Mesendoderm (in vitro differentiated cells): ENCODE measurements around the gene LTK. TPM values are rescaled to one million over a fixed set of nuclear protein-coding genes. Genes with fewer than 3 reads are reported as not detected.
A peak's percentile ranks its signal among the peaks of the same experiment; 100 is the strongest.

Source experiments
- DNase-seq: peaks from one replicate; pipeline ENCODE4 v3.0.0; 2013
- H2AK5ac ChIP-seq: 2 replicates; pipeline ENCODE4 v1.6.1; 2013; ENCODE audit warnings: low read length, inconsistent platforms
- H2BK120ac ChIP-seq: 2 replicates; pipeline ENCODE4 v1.6.1; 2013; ENCODE audit warnings: low read depth, mild to moderate bottlenecking, low read length, moderate library complexity, mixed read lengths
- H2BK15ac ChIP-seq: replicated peaks from 2 replicates; pipeline ENCODE4 v1.6.1; 2013; ENCODE audit warnings: low read depth, mild to moderate bottlenecking, moderate library complexity
- H2BK5ac ChIP-seq: 2 replicates; pipeline ENCODE4 v1.6.1; 2013; ENCODE audit warnings: low read length, inconsistent platforms
- H3K18ac ChIP-seq: 2 replicates; pipeline ENCODE4 v1.6.1; 2013; ENCODE audit warnings: mild to moderate bottlenecking, low read length, mixed read lengths
- H3K23ac ChIP-seq: one replicate; pipeline ENCODE4 v1.6.1; 2013; ENCODE audit warnings: low read length
- H3K27ac ChIP-seq: 2 replicates; pipeline ENCODE4 v1.5.1; 2013; ENCODE audit warnings: low read depth, mild to moderate bottlenecking, inconsistent platforms, low read length, moderate library complexity
- H3K27me3 ChIP-seq: 2 replicates; pipeline ENCODE4 v1.6.1; 2013; ENCODE audit warnings: low read length, control low read depth, mild to moderate bottlenecking, inconsistent platforms; ENCODE audit not compliant: insufficient read depth, poor library complexity
- H3K36me3 ChIP-seq: 2 replicates; pipeline ENCODE4 v1.6.1; 2013; ENCODE audit warnings: low read length, inconsistent platforms; ENCODE audit not compliant: control insufficient read depth, insufficient read depth
- H3K4ac ChIP-seq: one replicate; pipeline ENCODE4 v1.6.1; 2013; ENCODE audit warnings: low read depth, mild to moderate bottlenecking, low read length, moderate library complexity
- H3K4me1 ChIP-seq: 2 replicates; pipeline ENCODE4 v1.6.1; 2013; ENCODE audit warnings: low read depth, low read length, inconsistent platforms; ENCODE audit not compliant: control insufficient read depth
- H3K4me2 ChIP-seq: 2 replicates; pipeline ENCODE4 v1.6.1; 2013; ENCODE audit warnings: low read length
- H3K4me3 ChIP-seq: 2 replicates; pipeline ENCODE4 v1.5.1; 2013; ENCODE audit warnings: mild to moderate bottlenecking, low read length
- H3K56ac ChIP-seq: one replicate; pipeline ENCODE4 v1.6.1; 2013; ENCODE audit warnings: low read length
- H3K79me1 ChIP-seq: 2 replicates; pipeline ENCODE4 v1.6.1; 2013; ENCODE audit warnings: low read length, inconsistent platforms
- H3K79me2 ChIP-seq: 2 replicates; pipeline ENCODE4 v1.6.1; 2013; ENCODE audit warnings: mild to moderate bottlenecking, low read length; ENCODE audit not compliant: control insufficient read depth, insufficient read depth
- H3K9ac ChIP-seq: 2 replicates; pipeline ENCODE4 v1.6.1; 2013; ENCODE audit warnings: low read length, inconsistent platforms
- H4K5ac ChIP-seq: one replicate; pipeline ENCODE4 v1.6.1; 2013; ENCODE audit warnings: low read length
- H4K8ac ChIP-seq: one replicate; pipeline ENCODE4 v1.6.1; 2013; ENCODE audit warnings: low read depth, mild to moderate bottlenecking, control low read depth, low read length, moderate library complexity
- WGBS: extraction: QIAGEN DNeasy Blood & Tissue Kit; methylation state at CpG from one replicate; pipeline ENCODE4 v1.1.7; 2013; ENCODE audit warnings: low lambda C conversion rate, missing lambda C conversion rate; ENCODE audit not compliant: insufficient coverage; ENCODE audit errors: extremely low coverage; 5-methylcytosine and 5-hydroxymethylcytosine counted together
- polyA plus RNA-seq, 2 experiments: library from polyadenylated mRNA; stranded (reverse); fragments of 200-250 nt; gene quantifications; one replicate each; pipeline ENCODE4 v1.2.3, GENCODE V29; 2013

LTK gene
- 0.15 TPM for polyA plus RNA-seq (2013, experiment 1 of 2)
- 0.14 TPM for polyA plus RNA-seq (2013, experiment 2 of 2)

DNA sequence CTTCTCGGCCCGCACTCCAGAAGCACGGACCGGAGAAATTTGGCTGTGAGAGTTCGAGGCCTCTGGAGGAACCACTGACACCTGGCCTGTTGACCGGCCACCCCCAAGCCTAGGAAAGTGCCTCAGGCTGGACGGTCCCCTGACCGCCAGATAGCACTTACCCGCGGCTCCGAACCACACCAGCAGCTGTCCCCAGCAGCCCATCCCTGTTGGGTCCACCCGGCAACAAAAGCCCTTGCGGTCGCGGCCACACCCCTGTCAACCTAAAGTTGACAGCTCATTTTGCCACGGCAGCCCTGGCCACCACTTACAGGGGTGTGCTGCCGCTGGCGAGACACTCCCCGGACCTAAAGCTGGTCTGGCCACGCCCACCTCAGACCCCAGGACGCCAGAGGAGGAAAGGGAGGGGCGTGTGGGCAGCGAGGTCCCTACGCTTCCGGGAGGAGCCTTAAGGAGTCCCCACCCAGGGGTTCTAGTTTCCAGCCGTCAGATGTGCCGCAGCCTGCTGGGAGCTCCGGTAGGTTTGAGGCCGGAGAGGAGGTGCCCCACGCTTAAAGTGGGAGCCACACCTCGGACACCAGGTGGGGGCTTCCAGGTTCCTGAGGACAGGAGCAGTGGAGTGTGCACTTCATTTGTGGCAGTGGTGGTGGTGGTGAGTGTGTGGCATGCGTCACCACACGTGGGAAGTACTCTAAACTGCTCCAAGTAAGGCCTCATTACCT is at the start of gene LTK:
Gene LTK, minus strand, starts transcription at position 322 of the 722 bp plus-strand sequence. Its CDS starts 118 bp downstream, at position 204.
- WGBS: no CpG with 5 or more reads among the region's 33 CpGs
- H3K18ac ChIP-seq: no peak within 1 kb of the TSS
- no peak within 1 kb of the TSS for H2BK120ac ChIP-seq
- no peak within 1 kb of the TSS for H3K27ac ChIP-seq
- H3K4me2 ChIP-seq: peak within 1 kb of the TSS; percentile 83
- peak within 1 kb of the TSS; percentile 3 for H3K4me3 ChIP-seq
- no peaks in the 10 kb centered on the region for H3K79me2 ChIP-seq
- no peaks in the 10 kb centered on the region for H3K79me1 ChIP-seq
- H3K36me3 ChIP-seq: no peaks in the 10 kb centered on the region
- no peak within 1 kb of the TSS for H2AK5ac ChIP-seq
- no peak within 1 kb of the TSS for H2BK15ac ChIP-seq
- no peak within 1 kb of the TSS for H2BK5ac ChIP-seq
- no peak within 1 kb of the TSS for H4K5ac ChIP-seq
- peak within 1 kb of the TSS; percentile 38 for H3K56ac ChIP-seq
- H4K8ac ChIP-seq: no peak within 1 kb of the TSS
- DNase-seq: peak; percentile 67
- H3K23ac ChIP-seq: peak within 1 kb of the TSS; percentile 29
- H3K9ac ChIP-seq: peak within 1 kb of the TSS; percentile 2
- H3K4me1 ChIP-seq: no peaks in the 10 kb centered on the region
- H3K27me3 ChIP-seq: peaks cover 26% of the 10 kb centered on the region
- H3K4ac ChIP-seq: no peak within 1 kb of the TSS

- peaks cover 52% of the 10 kb centered on the region for H3K4me1 ChIP-seq
- WGBS: no CpG with 5 or more reads among the region's 4 CpGs
Observed at GRCh38 chr15:41562784-41563198, 49.2 kb upstream of the LTK start.

GRCh38 chr15:41562244-41562643 is 48.6 kb upstream of the LTK start:
- peaks cover 47% of the 10 kb centered on the region for H3K4me1 ChIP-seq
- H3K27me3 ChIP-seq: no peaks in the 10 kb centered on the region
- H4K5ac ChIP-seq: no peak overlapping the region
- no peak overlapping the region for H3K4me2 ChIP-seq
- H2BK15ac ChIP-seq: no peak overlapping the region
- no peak overlapping the region for H2BK120ac ChIP-seq
- H3K36me3 ChIP-seq: peaks cover 5% of the 10 kb centered on the region
- H3K4me3 ChIP-seq: no peak overlapping the region
- H3K79me1 ChIP-seq: peaks cover 28% of the 10 kb centered on the region
- H3K18ac ChIP-seq: no peak overlapping the region
- H3K56ac ChIP-seq: peak overlapping the region; percentile 70
- no peak overlapping the region for H2AK5ac ChIP-seq
- peaks cover 19% of the 10 kb centered on the region for H3K79me2 ChIP-seq
- peak overlapping the region; percentile 45 for H3K27ac ChIP-seq
- no peak overlapping the region for H3K23ac ChIP-seq
- DNase-seq: no peak
- H3K9ac ChIP-seq: peak overlapping the region; percentile 36
- no peak overlapping the region for H2BK5ac ChIP-seq
- no peak overlapping the region for H3K4ac ChIP-seq
- WGBS: no CpG with 5 or more reads among the region's 5 CpGs
- H4K8ac ChIP-seq: no peak overlapping the region

More at GRCh38 chr15:41562784-41563198, 49.2 kb upstream of the LTK start:
- Histone ChIP-seq H3K79me1 (peaks cover 28% of the 10 kb centered on the region), H4K5ac (no peak overlapping the region), H3K9ac (peak overlapping the region; percentile 29), H3K27ac (no peak overlapping the region), H3K36me3 (peaks cover 5% of the 10 kb centered on the region), H3K56ac (peak overlapping the region; percentile 66), H3K4me2 (no peak overlapping the region), H3K23ac (no peak overlapping the region), H3K79me2 (peaks cover 19% of the 10 kb centered on the region), H3K27me3 (no peaks in the 10 kb centered on the region), H2BK120ac (no peak overlapping the region), H3K4me3 (no peak overlapping the region), H2BK15ac (no peak overlapping the region), H2AK5ac (no peak overlapping the region), H3K18ac (no peak overlapping the region), H4K8ac (no peak overlapping the region), H3K4ac (no peak overlapping the region), H2BK5ac (no peak overlapping the region)
- DNase-seq: no peak

DNA sequence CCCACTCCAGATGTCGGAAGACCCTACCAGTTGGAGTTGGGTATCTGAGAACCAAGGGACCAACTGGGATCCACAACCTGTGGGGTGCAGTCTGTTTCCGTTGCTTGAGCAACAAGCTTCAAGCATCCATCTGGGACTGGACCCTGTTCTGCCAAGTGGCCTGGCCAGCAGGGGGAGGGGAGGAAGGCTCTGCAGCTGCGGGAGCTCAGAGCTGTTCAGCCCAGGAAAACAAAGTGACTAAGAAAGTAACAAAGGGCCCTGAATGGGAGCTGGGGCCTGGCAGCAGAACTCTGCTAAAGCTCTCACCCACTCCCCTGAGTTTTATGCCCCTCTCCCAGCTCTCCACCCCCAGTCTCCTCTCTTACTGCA is 48.1 kb upstream of the LTK start:
- no peak overlapping the region for H3K4ac ChIP-seq
- peak; percentile 60 for DNase-seq
- H3K4me2 ChIP-seq: no peak overlapping the region
- no CpG with 5 or more reads among the region's 3 CpGs for WGBS
- no peaks in the 10 kb centered on the region for H3K27me3 ChIP-seq
- no peak overlapping the region for H2BK15ac ChIP-seq
- H3K79me1 ChIP-seq: peaks cover 28% of the 10 kb centered on the region
- no peak overlapping the region for H2AK5ac ChIP-seq
- H4K5ac ChIP-seq: no peak overlapping the region
- H3K27ac ChIP-seq: peak overlapping the region; percentile 45
- peak overlapping the region; percentile 70 for H3K56ac ChIP-seq
- H3K18ac ChIP-seq: no peak overlapping the region
- no peak overlapping the region for H4K8ac ChIP-seq
- H3K79me2 ChIP-seq: peaks cover 19% of the 10 kb centered on the region
- H3K9ac ChIP-seq: peak overlapping the region; percentile 36
- no peak overlapping the region for H3K23ac ChIP-seq
- H3K36me3 ChIP-seq: peaks cover 5% of the 10 kb centered on the region
- no peak overlapping the region for H2BK5ac ChIP-seq
- no peak overlapping the region for H2BK120ac ChIP-seq
- H3K4me3 ChIP-seq: no peak overlapping the region
- H3K4me1 ChIP-seq: peaks cover 42% of the 10 kb centered on the region

DNA sequence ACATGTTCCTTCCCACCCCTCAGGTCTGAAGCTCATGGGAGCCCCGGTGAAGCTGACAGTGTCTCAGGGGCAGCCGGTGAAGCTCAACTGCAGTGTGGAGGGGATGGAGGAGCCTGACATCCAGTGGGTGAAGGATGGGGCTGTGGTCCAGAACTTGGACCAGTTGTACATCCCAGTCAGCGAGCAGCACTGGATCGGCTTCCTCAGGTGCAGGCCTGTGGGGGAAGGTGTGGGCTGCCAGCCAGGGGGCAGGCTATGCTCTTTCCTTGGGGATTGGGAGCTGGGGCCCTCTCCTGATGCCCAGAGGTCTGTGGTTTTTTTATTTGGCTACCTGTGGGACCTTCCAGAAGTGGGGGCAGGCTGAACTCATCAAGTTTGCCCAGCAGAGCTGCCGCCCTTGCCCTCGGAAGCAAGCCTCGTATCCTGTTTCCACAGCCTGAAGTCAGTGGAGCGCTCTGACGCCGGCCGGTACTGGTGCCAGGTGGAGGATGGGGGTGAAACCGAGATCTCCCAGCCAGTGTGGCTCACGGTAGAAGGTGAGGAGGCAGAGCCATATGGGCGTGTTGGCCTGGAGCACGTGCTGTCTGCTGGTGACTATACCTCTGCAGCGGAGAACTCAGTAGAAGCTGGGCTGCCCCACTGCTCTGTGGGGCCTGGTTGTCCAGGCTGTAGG is 47.6 kb upstream of the LTK start:
- no peak overlapping the region for H3K27ac ChIP-seq
- no peak overlapping the region for H3K4me2 ChIP-seq
- WGBS: no CpG with 5 or more reads among the region's 16 CpGs

More for the DNA sequence above, 47.6 kb upstream of the LTK start:
- H3K9ac ChIP-seq: peak overlapping the region; percentile 82
- no peaks in the 10 kb centered on the region for H3K27me3 ChIP-seq
- peak overlapping the region; percentile 93 for H3K56ac ChIP-seq
- DNase-seq: no peak
- H4K5ac ChIP-seq: no peak overlapping the region
- peaks cover 5% of the 10 kb centered on the region for H3K36me3 ChIP-seq
- H3K79me1 ChIP-seq: peaks cover 26% of the 10 kb centered on the region
- H2BK120ac ChIP-seq: no peak overlapping the region
- H3K79me2 ChIP-seq: peaks cover 19% of the 10 kb centered on the region
- H2AK5ac ChIP-seq: no peak overlapping the region
- H4K8ac ChIP-seq: no peak overlapping the region
- no peak overlapping the region for H3K4ac ChIP-seq
- peak overlapping the region; percentile 1 for H3K23ac ChIP-seq
- H2BK5ac ChIP-seq: no peak overlapping the region
- no peak overlapping the region for H3K18ac ChIP-seq
- H2BK15ac ChIP-seq: no peak overlapping the region
- H3K4me1 ChIP-seq: peaks cover 39% of the 10 kb centered on the region
- H3K4me3 ChIP-seq: no peak overlapping the region
